Panc1 (cell line): Measurements from ENCODE around the gene ELL2. TPM values are rescaled to one million over a fixed set of nuclear protein-coding genes. Genes with fewer than 3 reads are reported as not detected.

Source experiments
- ATAC-seq: fragments of 200-7000 bp; cut with Tn5 transposase; 2 replicates; pipeline ENCODE4 v1.9.1; 2020; ENCODE audit warnings: mild to moderate bottlenecking, moderate library complexity
- BruUV-seq: library from RNA; stranded (reverse); fragments of 400-500 nt; replicated peaks from 2 replicates; lab custom pipeline; 2021; lab: Mats Ljungman, UMichigan
- CTCF ChIA-PET: fragments of 300-600 bp; sonication (Branson Sonifier 250); formaldehyde crosslinking; loops from one replicate; lab custom pipeline; 2022; ENCODE audit warnings: antibody characterized with exemption; lab: Charles Lee
- POLR2A ChIA-PET: fragments of 300-600 bp; sonication (Branson Sonifier 250); formaldehyde crosslinking; loops from one replicate; lab custom pipeline; 2022; ENCODE audit warnings: antibody characterized with exemption; lab: Charles Lee
- DNase-seq: peaks from one replicate; pipeline ENCODE4 v3.0.0-alpha.2; 2010; ENCODE audit warnings: low read depth, low spot score
- H3K27ac ChIP-seq: 2 replicates; pipeline ENCODE4 v1.5.1; 2011; ENCODE audit warnings: mild to moderate bottlenecking, low read length, inconsistent platforms
- H3K27me3 ChIP-seq: fragments of 200-500 bp; sonication (Bioruptor generic); 2 replicates; pipeline ENCODE4 v1.6.0; 2014; ENCODE audit warnings: low read length, inconsistent platforms; ENCODE audit not compliant: control insufficient read depth, insufficient read depth
- H3K36me3 ChIP-seq: fragments of 200-500 bp; sonication (Bioruptor generic); 2 replicates; pipeline ENCODE4 v1.5.1; 2014; ENCODE audit warnings: inconsistent platforms, mild to moderate bottlenecking, low read length, moderate library complexity; ENCODE audit not compliant: control insufficient read depth, insufficient read depth
- H3K4me1 ChIP-seq: 2 replicates; pipeline ENCODE4 v1.5.1; 2011; ENCODE audit warnings: inconsistent platforms, mild to moderate bottlenecking, low read length, moderate library complexity; ENCODE audit not compliant: control insufficient read depth, insufficient read depth
- H3K4me3 ChIP-seq, 2 experiments: 2 replicates each; pipeline ENCODE4 v1.5.1; 2011 to 2012; ENCODE audit warnings: low read depth in 2 of 2, low read length in 2 of 2, mild to moderate bottlenecking in 2 of 2, inconsistent platforms in 1 of 2, moderate library complexity in 1 of 2
- H3K9me3 ChIP-seq: fragments of 200-500 bp; sonication (Bioruptor generic); 2 replicates; pipeline ENCODE4 v1.5.1; 2014; ENCODE audit warnings: low read depth, mild to moderate bottlenecking, inconsistent platforms, low read length, moderate library complexity; ENCODE audit not compliant: control insufficient read depth, insufficient read depth
- POLR2AphosphoS5 ChIP-seq: IDR thresholded peaks from 2 replicates; pipeline ENCODE4 v1.6.1; 2012; ENCODE audit warnings: mild to moderate bottlenecking, low read depth, low read length, moderate library complexity
- REST ChIP-seq, 2 experiments: IDR thresholded peaks; 2 replicates each; pipeline ENCODE4 v1.6.1; 2011 to 2012; ENCODE audit warnings: low read depth in 2 of 2, control low read depth in 1 of 2, low read length in 1 of 2, mild to moderate bottlenecking in 1 of 2, moderate library complexity in 1 of 2; ENCODE audit not compliant: insufficient read depth in 1 of 2
- SIN3A ChIP-seq: IDR thresholded peaks from 2 replicates; pipeline ENCODE4 v1.6.1; 2012; ENCODE audit warnings: low read depth, mild to moderate bottlenecking, low read length, moderate library complexity, borderline replicate concordance; ENCODE audit not compliant: insufficient read depth
- TCF7L2 ChIP-seq: IDR thresholded peaks from 2 replicates; pipeline ENCODE4 v1.6.1; 2011; ENCODE audit warnings: mild to moderate bottlenecking, low read depth, low read length, inconsistent platforms
- in situ Hi-C: cut with HindIII; loops from 2 replicates; pipeline ENCODE4 v1.10.0; 2016; ENCODE audit warnings: low sequenced_read_pairs, low pct_unique_long_range_greater_than_20kb
- intact Hi-C: fragments of 100-400 bp; cut with micrococcal nuclease; formaldehyde crosslinking; loops from one replicate; pipeline ENCODE4 v1.10.0; 2022; ENCODE audit not compliant: unreplicated experiment
- total RNA-seq: library from RNA; stranded (reverse); gene quantifications from one replicate; pipeline ENCODE4 v1.2.1, GENCODE V29; 2021; ENCODE audit not compliant: unreplicated experiment
- TF ChIP-seq, protein P1 (sequence below): fragments of 450-650 bp; IDR thresholded peaks from 2 replicates; pipeline ENCODE4 v1.5.1; 2017; ENCODE audit warnings: mild to moderate bottlenecking

ELL2 gene
- total RNA-seq, 1 experiment from 2014 or later = 68.5 TPM

DNA sequence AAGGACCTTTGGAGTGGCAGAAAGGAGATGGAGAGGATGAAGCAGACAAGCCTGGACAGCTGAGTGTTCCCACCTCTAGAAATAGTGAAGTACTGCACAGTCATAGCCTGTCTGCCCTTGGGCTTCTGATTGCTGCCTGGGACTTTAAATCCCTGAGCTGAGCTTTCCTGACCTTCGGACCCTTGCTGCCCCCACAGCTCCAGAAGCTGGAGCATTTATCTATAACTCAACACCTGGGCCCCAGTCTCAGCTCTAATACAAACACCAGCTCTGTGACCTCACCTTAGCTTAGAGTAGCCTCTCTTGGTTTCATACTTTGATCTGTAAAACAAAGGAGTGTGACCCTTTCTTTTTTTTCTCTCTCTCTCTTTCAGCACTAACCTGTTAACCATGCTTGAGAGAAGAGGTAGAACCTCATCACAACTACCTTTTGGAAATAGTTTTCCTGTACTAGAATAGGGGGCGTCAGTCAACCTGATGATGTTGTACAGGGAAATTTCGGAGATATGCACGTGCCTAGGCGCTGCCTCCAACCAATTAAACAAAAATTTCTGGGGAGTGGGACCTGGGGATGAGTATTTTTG is 25.4 kb upstream of the ELL2 start:
- no peak overlapping the region for H3K4me3 ChIP-seq
- DNase-seq (no peak), ATAC-seq (no peak)
- no peaks in the 10 kb centered on the region for H3K9me3 ChIP-seq
- in situ Hi-C loops = no loop called here
- no peaks in the 10 kb centered on the region for H3K36me3 ChIP-seq
- TF ChIP-seq REST (IDR thresholded peaks at IDR 0.05; ENCODE audit: insufficient read depth in 1 of 2, low read depth in 2 of 2, low read length in 1 of 2) (no peak), SIN3A (no peak), TCF7L2 (no peak), POLR2AphosphoS5 (no peak)
- TF ChIP-seq, protein P1, sequence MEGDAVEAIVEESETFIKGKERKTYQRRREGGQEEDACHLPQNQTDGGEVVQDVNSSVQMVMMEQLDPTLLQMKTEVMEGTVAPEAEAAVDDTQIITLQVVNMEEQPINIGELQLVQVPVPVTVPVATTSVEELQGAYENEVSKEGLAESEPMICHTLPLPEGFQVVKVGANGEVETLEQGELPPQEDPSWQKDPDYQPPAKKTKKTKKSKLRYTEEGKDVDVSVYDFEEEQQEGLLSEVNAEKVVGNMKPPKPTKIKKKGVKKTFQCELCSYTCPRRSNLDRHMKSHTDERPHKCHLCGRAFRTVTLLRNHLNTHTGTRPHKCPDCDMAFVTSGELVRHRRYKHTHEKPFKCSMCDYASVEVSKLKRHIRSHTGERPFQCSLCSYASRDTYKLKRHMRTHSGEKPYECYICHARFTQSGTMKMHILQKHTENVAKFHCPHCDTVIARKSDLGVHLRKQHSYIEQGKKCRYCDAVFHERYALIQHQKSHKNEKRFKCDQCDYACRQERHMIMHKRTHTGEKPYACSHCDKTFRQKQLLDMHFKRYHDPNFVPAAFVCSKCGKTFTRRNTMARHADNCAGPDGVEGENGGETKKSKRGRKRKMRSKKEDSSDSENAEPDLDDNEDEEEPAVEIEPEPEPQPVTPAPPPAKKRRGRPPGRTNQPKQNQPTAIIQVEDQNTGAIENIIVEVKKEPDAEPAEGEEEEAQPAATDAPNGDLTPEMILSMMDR = no peak
- H3K27me3 ChIP-seq = no peaks in the 10 kb centered on the region
- intact Hi-C loops = no loop called here
- ChIA-PET POLR2A (interaction anchor here (0.6 kb wide), 1 partner anchor 79 kb away, joined by 3 read pairs; no protein-coding TSS in a partner anchor), CTCF (no interaction called here)
- no TSS peak for BruUV-seq
- H3K4me1 ChIP-seq = no peaks in the 10 kb centered on the region; the same call in 1 of the 2 replicates
- no peak overlapping the region for H3K27ac ChIP-seq

- Histone ChIP-seq H3K9me3 (no peaks in the 10 kb centered on the region), H3K36me3 (no peaks in the 10 kb centered on the region), H3K4me1 (no peaks in the 10 kb centered on the region; the same call in 1 of the 2 replicates), H3K27ac (no peak overlapping the region), H3K4me3 (no peak overlapping the region), H3K27me3 (no peaks in the 10 kb centered on the region)
- TF ChIP-seq POLR2AphosphoS5 (no peak), TCF7L2 (no peak)
- BruUV-seq = no TSS peak
- ChIA-PET CTCF (interaction anchor here (0.6 kb wide), 1 partner anchor 297 kb away, joined by 3 read pairs; no protein-coding TSS in a partner anchor), POLR2A (no interaction called here)
- in situ Hi-C loops (no loop called here), intact Hi-C loops (no loop called here)
- DNase-seq (no peak), ATAC-seq (no peak)
These were observed 24.4 kb upstream of the ELL2 start for GRCh38 chr5:95986001-95986400.

GRCh38 chr5:95985249-95985648 is 23.6 kb upstream of the ELL2 start:
- Histone ChIP-seq H3K4me3 (no peak overlapping the region), H3K27ac (no peak overlapping the region), H3K4me1 (no peaks in the 10 kb centered on the region; the same call in 1 of the 2 replicates), H3K36me3 (no peaks in the 10 kb centered on the region), H3K9me3 (no peaks in the 10 kb centered on the region), H3K27me3 (no peaks in the 10 kb centered on the region)
- intact Hi-C loops (no loop called here), in situ Hi-C loops (no loop called here)
- no peak for DNase-seq
- ChIA-PET POLR2A (no interaction called here), CTCF (no interaction called here)
- no peak for ATAC-seq
- BruUV-seq = no TSS peak
- no peak for TF ChIP-seq SIN3A
- no peak for TF ChIP-seq TCF7L2
- no peak for TF ChIP-seq POLR2AphosphoS5
- TF ChIP-seq, protein P1 = no peak
- TF ChIP-seq REST (IDR thresholded peaks at IDR 0.05; ENCODE audit: insufficient read depth in 1 of 2, low read depth in 2 of 2, low read length in 1 of 2) = no peak
